NB4 (cell line): ENCODE measurements around the gene FCN2.

Experiments used
- DNase-seq: peaks from one replicate; pipeline ENCODE4 v3.0.0; 2010; ENCODE audit warnings: low read depth
- H3K4me3 ChIP-seq: one replicate; pipeline ENCODE4 v1.5.1; 2011; ENCODE audit warnings: mild to moderate bottlenecking, low read depth, low read length, moderate library complexity
- MYC ChIP-seq: IDR thresholded peaks from 2 replicates; pipeline ENCODE4 v1.6.1; 2011; ENCODE audit warnings: low read depth, low read length
- POLR2A ChIP-seq: IDR thresholded peaks from 2 replicates; pipeline ENCODE4 v1.6.1; 2011; ENCODE audit warnings: mild to moderate bottlenecking; ENCODE audit not compliant: insufficient read length; ENCODE audit errors: extremely low read depth
- TF ChIP-seq, protein P1 (sequence below): IDR thresholded peaks from one replicate; pipeline ENCODE4 v1.5.1; 2012; ENCODE audit warnings: low read depth, low read length
- TF ChIP-seq, protein P2 (sequence below): IDR thresholded peaks from 2 replicates; pipeline ENCODE4 v1.6.1; 2011; ENCODE audit warnings: low read depth, low read length

The FCN2 gene

DNA sequence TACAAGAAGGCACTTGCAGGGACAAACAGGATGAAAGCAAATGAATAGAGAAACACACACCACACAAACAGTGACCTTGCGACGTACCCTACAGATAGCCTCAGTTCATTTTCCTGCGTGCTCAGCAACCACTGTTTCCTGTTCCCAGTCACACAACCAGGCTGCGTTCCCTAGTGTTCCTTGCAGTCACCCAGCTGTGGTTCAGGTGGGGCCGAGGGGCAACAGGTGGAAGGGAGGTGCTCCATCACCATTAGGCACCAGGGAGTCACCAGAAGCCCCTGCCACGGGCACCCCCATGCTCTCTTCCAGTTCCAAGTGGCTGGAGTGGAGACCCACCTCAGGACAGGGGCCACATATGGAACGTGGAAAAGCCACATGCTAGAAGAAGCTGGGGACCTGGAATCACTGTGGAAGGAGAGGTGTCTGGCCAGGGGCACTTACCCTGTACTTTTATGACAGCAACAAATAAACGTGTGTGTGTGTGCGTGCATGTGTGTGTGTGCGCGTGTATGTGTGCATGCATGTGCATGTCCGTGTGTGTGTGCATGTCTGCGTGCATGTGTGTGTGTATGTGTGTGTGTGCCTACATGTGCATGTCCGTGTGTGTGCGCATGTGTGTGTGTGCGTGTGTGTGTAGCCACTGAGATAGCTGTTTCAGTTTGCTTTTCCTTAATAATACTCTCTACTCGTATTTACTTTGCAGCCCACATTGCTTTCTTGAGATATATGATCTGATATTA lies 18.8 kb upstream of the FCN2 start:
- no peak overlapping the region for H3K4me3 ChIP-seq
- no peak for DNase-seq
- TF ChIP-seq MYC (no peak), POLR2A (no peak)
- TF ChIP-seq, protein P1, sequence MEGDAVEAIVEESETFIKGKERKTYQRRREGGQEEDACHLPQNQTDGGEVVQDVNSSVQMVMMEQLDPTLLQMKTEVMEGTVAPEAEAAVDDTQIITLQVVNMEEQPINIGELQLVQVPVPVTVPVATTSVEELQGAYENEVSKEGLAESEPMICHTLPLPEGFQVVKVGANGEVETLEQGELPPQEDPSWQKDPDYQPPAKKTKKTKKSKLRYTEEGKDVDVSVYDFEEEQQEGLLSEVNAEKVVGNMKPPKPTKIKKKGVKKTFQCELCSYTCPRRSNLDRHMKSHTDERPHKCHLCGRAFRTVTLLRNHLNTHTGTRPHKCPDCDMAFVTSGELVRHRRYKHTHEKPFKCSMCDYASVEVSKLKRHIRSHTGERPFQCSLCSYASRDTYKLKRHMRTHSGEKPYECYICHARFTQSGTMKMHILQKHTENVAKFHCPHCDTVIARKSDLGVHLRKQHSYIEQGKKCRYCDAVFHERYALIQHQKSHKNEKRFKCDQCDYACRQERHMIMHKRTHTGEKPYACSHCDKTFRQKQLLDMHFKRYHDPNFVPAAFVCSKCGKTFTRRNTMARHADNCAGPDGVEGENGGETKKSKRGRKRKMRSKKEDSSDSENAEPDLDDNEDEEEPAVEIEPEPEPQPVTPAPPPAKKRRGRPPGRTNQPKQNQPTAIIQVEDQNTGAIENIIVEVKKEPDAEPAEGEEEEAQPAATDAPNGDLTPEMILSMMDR: no peak
- TF ChIP-seq, protein P2, sequence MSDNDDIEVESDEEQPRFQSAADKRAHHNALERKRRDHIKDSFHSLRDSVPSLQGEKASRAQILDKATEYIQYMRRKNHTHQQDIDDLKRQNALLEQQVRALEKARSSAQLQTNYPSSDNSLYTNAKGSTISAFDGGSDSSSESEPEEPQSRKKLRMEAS: no peak

DNA sequence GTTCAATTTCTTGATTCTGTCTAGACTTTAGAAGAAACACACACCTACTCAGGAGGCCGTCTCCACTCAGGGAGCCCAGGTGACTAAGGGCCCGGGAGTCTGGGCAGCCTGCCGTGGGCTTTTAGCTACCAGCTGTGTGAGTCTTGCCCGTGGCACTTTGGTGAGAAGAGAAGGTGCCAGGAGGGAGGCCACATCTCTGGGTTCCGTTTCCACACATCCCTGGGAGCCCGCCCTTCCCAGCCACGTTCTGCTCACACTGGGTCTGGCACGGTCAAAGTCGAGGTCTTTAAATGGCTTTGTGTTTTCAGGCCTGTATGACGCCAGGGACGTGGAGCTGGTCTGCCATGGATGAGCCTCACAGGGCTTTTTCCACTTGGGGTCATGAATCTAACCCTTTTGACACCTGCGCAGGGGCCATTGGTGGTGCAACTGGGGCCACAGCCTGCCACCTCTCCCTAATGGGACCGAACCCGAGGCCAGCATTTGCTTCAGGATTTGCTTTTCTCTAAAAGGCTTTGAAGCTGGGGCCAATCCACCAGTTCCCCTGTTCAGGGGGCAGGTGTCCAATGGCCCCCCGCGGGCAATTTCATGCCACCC lies 17.2 kb upstream of the FCN2 start:
- TF ChIP-seq, protein P2: no peak
- TF ChIP-seq, protein P1: no peak
- TF ChIP-seq POLR2A (no peak), MYC (no peak)
- no peak for DNase-seq
- no peak overlapping the region for H3K4me3 ChIP-seq

DNA sequence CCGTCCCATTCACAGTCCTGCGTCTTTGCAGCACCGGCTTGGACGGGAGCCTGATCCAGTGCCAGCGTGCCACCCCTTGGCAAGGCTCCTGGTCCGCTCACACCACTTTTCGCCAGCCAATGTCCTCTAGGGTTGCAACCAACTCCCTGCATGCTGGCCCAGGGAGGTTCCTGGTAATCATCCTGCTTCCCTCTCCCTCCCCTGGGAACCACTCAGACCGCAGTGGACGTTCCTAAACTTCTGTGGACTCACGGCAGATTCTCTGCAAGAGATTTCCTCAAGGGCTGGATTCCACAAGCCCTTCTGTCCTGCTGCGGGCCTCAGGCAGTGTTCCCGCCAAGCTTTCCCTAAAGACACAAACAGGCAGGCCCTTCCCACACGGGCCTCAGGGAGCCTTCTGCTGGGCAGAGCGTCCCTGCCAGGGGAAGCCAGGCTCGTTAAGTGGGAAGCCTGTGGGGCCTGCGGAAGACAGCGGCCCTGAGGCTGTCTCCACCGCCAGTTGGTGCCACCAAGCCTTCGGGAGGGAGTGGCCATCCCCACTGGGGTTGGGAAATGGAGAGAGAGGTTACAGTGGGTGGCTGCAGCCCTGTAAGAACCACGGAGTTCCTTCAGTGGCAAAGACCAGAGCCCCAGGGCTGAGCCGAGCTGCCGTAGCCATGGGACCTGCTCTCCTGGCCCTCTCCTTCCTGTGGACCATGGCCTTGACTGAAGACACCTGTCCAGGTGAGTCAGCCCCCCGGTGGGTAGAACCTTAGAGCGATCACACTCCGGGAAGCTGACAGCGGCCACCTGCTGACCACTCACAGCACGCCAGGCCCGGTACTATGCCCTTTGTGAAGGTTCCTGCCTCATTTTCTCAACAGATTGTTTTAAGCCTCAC lies 16.4 kb upstream of the FCN2 start:
- H3K4me3 ChIP-seq: no peak overlapping the region
- DNase-seq: no peak
- TF ChIP-seq MYC (no peak), POLR2A (no peak)
- TF ChIP-seq, protein P1: no peak
- TF ChIP-seq, protein P2: no peak

DNA sequence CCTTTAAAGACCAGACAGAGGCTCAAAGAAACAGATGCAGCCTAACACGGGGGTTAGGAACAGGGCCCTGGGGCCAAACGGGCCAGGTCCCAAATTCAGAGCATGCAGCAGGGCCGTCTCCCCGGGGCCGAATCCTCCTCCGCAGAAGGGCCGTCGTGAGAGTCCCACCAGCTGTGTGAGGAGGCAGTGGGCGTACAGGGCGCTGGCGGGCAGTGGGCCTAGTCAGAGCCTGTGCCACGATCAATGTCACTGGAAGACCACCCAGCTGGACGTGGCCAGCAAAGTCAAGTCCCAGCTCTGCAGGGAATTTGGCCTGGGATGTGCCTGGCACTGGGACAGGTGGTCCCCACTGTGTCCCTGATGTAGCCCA lies 15.8 kb upstream of the FCN2 start:
- no peak overlapping the region for H3K4me3 ChIP-seq
- DNase-seq: no peak
- TF ChIP-seq POLR2A (no peak), MYC (no peak)
- TF ChIP-seq, protein P2: no peak
- TF ChIP-seq, protein P1: no peak

DNA sequence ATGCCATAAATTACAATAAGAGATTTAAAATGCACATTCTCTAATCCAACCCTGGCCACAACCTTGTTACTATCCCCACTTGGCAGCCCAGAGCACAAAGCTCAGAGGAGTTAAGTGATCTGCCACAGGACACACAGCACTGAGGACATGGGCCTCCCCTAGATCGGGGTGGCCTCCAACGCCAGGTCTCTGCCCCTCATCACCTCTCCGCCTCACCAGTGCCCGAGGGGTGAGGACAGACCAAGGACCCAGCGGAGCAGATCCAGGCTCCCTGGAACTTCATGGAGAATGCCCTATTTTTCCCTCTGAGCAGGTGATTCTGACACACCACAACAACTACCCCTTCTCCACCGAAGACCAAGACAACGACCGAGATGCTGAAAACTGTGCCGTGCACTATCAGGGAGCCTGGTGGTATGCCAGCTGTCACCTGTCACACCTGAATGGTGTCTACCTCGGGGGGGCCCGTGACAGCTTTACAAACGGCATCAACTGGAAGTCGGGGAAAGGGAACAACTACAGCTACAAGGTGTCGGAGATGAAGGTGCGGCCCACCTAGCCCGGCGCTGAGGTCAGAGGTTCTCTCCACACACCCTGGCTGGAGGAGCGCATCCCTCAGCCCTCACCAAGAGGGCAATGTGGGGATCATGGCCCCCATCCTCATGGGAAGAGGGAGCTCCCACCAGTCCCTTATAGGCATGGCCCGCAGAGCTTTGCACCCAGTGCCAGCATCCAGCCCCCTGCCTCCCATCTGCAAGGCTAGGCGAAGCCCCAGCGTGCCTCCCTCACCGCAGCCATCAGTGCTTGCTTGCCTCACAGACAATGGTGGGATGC lies 12.5 kb upstream of the FCN2 start:
- no peak for TF ChIP-seq POLR2A
- TF ChIP-seq, protein P2: no peak
- TF ChIP-seq MYC: no peak
- TF ChIP-seq, protein P1: no peak
- H3K4me3 ChIP-seq: no peak overlapping the region

More for the DNA sequence above, 12.5 kb upstream of the FCN2 start:
- DNase-seq: no peak
